22Rv1 (cell line): Measurements from ENCODE around the gene POLN.

Experiments
- CTCF ChIP-seq: fragments of 450-650 bp; IDR thresholded peaks from 2 replicates; pipeline ENCODE4 v1.5.1; 2017; ENCODE audit warnings: mild to moderate bottlenecking
- ZFX ChIP-seq: fragments of 450-650 bp; IDR thresholded peaks from 2 replicates; pipeline ENCODE4 v1.6.1; 2017; ENCODE audit warnings: antibody characterized with exemption, borderline replicate concordance

DNA sequence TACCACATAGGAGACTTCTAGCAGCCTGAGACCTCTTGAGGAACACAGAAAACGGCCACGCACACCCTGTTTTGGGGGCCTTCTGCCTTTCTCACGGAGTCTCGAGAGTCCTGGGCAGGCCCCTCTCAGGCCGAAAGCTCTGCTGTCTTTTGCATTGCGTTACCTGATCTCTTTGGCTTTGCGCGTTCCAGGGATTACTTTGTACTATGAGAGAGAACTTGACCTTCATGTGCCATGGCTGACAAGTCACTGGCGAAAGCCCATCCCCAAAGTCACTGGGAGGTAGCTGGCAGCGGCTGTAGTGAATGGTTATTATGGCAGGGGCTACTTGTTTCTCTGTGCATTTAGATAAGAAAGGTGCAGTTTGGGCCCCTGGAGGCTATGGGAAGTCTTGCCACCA, 190.8 kb downstream of the POLN start:
- TF ChIP-seq CTCF = no peak
- TF ChIP-seq ZFX = no peak
